Frontal cortex (tissue), 4 donors: Measurements from ENCODE around the gene ZNF33A. TPM values are rescaled to one million over a fixed set of nuclear protein-coding genes. Genes with fewer than 3 reads are reported as not detected.
"Not testable (repeated sequence)": the region's sequence is repeated elsewhere in the genome, so short reads cannot be mapped to it uniquely, and the experiment has no call there.

ENCODE experiments used
- DNase-seq, 2 donors: peaks; one replicate each; pipeline ENCODE4 v3.0.0; 2012; ENCODE audit warnings: low spot score in 2 of 2
- FAIRE-seq: peaks from 2 replicates; lab custom pipeline; 2012; peaks lifted over from hg19 to GRCh38; lab: Jason Lieb, UNC
- total RNA-seq: library from RNA; depleted of rRNA; stranded (reverse); fragments of >200 nt; gene quantifications from one replicate; pipeline ENCODE4 v1.2.3, GENCODE V29; 2014
- donor health status: control.
- donor health status: control.
- donor health status: control.

The ZNF33A gene
- 64.4 TPM for total RNA-seq

DNA sequence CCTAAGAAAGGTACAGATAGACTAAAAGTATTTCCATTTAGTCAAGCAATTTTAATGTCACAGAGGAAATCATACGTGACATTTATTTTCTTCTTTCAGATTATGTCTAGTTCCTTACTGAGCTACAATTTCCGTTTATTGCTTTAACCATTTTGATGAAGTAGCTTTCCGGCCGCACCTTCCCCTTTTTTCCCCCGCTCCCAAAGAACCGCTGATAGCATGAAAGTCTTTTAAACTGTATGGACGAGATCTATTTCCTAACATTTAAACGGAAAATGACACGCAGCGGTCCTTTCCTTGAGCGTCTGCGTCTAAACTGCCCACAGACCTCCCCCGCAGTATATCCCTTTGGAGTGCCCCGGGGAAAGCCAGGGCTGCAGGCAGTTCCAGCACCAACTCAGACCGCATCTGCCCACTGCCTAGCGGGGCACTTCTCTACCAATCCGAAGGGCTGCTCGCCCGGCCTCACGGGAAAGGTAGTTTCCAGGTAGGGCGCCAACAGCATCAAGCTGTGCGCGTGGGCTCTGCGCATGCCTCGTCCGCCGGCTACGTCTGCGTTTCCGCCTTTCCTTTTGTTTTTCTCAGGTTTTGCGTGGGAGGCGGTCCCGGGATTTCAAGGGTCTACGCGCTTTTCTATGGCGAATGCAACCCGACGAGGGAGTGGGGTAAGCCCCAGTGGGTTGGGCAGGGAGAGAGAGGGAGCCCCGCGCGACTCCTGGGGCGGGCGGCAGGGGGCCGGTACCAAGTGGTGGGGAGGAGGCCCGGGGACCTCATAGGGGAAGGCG, at the start of gene ZNF33A:
Gene ZNF33A, plus strand, starts transcription at position 557 of the 785 bp plus-strand sequence. CDS start 1,667 bp downstream, outside the sequence.
- FAIRE-seq, result no peak
- DNase-seq, result peak; percentile 64 to 71

DNA sequence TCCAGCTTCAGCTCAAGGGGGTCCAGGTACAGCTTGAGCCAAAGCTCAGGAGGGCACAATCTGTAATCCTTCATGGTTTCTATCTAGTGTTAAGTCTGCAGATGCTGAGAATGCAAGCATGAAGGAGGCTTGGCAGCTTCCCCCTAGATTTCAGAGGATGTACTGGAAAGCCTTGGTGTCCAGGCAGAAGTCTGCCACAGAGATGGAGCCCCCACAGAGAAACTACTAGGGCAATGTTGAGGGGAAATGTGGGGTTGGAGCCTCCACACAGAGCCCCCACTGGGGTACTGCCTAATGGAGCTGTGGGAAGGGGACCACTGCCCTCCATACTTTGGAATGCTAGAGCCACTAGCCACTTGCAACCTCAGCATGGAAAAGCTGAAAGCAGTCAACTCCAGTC, 45.5 kb upstream of the ZNF33A start:
- DNase-seq (no peak), FAIRE-seq (no peak)

DNA sequence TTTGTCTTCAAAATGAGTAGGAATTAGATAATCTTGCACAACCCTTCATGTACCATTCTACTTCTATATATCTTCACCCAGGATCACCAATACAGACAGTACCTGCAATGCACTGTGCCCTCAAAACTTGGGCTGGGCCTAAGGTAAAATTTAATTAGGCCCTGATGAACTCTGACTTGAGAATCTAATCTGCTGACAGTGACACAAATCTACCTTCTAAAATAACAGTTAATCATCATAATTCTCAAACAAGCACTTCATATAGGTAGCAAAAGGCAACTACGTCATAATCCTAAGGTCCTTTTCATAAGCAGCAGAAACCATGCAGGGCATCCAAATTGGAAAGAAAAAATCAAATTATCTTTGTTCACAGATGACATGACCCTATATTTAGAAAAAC, 38.1 kb upstream of the ZNF33A start:
- DNase-seq (no peak), FAIRE-seq (no peak)

- peak in 1 of 2 donors; percentile 5 for DNase-seq
- FAIRE-seq, result no peak
Observed at GRCh38 chr10:37975401-37975991, 35.0 kb upstream of the ZNF33A start.

GRCh38 chr10:37976091-37976879, 34.2 kb upstream of the ZNF33A start, which contains the start of gene ZNF25:
Gene ZNF25 (minus strand): TSS chr10:37976647. CDS start chr10:37971722, 4,925 bp downstream.
- peak; percentile 90 to 92 for DNase-seq
- peak; percentile 94 for FAIRE-seq

- DNase-seq, result peak in 1 of 2 donors; percentile 10
- no peak for FAIRE-seq
Observed at GRCh38 chr10:37976880-37977203, 33.6 kb upstream of the ZNF33A start.

DNA sequence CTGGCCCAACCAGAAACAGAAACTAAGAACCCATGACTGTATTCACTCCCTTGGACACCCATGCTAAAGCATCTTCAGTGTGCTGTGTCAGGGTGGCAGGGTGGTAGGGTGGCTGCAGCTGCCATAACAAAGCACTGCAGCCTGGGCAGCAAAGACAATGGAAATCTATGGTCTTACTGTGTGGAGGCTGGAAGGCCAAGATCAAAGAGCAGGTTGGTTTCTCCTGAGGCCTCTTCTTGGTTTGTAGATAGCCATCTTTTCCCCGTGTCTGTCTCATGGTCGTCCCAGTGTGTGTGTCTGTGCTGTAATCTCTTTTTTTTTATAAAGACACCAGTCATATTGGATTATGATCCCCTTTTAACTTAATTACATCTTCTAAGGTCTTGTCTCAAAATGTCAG, 18.8 kb upstream of the ZNF33A start:
- DNase-seq (no peak), FAIRE-seq (no peak)

GRCh38 chr10:37992083-37992482, 18.4 kb upstream of the ZNF33A start:
- DNase-seq, result no peak
- no peak for FAIRE-seq

- FAIRE-seq, DNase-seq: not testable (repeated sequence)
Observed at GRCh38 chr10:37998920-37999319, 11.6 kb upstream of the ZNF33A start.

DNA sequence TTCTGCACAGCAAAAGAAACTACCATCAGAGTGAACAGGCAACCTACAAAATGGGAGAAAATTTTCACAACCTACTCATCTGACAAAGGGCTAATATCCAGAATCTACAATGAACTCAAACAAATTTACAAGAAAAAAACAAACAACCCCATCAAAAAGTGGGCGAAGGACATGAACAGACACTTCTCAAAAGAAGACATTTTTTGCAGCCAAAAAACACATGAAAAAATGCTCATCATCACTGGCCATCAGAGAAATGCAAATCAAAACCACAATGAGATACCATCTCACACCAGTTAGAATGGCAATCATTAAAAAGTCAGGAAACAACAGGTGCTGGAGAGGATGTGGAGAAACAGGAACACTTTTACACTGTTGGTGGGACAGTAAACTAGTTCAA, 10.0 kb upstream of the ZNF33A start:
- DNase-seq, FAIRE-seq: not testable (repeated sequence)

DNA sequence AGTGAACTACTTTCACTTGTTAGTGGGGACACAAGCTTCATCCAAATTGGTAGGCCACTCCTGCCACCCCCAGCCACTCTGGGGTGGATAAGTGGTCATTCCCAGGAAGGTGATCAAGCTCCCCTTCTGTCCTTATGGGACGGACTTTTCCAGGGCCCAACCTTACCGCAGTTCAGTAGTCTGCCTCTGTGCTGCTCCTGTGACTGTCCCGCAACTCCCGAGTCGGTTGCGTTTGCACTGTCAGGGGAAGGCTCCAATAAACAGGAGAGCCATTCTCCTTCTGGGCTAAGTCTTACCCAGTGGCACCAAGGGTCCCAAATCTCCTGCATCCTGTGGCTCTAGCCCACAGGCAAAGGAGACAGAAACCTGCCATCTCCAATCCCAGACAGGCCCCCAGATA, 7.4 kb upstream of the ZNF33A start:
- no peak for DNase-seq
- FAIRE-seq, result no peak

GRCh38 chr10:38003588-38003987, 6.9 kb upstream of the ZNF33A start:
- FAIRE-seq (no peak), DNase-seq (no peak)

GRCh38 chr10:38007551-38007950, 2.9 kb upstream of the ZNF33A start:
- DNase-seq (no peak), FAIRE-seq (no peak)

DNA sequence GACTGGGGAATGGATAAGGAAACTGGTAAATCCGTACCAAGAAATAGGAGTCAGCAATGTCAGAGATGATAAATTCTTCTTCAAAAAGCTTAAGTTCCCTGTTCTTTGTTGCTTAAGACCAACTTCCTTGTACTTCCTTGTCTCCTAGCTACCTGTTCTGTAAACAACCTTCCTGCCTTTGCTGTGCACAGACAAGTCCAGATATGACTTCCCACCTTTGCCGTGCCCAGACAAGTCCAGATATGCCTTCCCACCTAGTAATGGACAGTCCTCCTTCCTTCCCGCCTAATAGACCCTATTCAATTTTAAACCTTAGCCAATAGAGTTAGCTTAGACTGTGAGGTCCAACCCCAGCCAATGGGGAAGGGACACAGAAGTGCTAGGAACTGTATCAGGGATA, 2.5 kb upstream of the ZNF33A start:
- FAIRE-seq, result no peak
- no peak for DNase-seq

- FAIRE-seq (no peak), DNase-seq (no peak)
Observed at GRCh38 chr10:38016354-38016753, 5.9 kb downstream of the ZNF33A start.

DNA sequence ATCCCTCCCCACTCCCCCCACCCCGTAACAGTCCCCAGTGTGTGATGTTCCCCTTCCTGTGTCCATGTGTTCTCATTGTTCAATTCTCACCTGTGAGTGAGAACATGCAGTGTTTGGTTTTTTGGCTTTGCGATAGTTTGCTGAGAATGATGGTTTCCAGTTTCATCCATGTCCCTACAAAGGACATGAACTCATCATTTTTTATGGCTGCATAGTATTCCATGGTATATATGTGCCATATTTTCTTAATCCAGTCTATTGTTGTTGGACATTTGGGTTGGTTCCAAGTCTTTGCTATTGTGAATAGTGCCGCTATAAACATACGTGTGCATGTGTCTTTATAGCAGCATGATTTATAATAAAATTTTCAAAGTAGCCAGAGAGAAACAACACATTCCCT, 8.6 kb downstream of the ZNF33A start:
- not testable (repeated sequence) for DNase-seq, FAIRE-seq

- no peak for DNase-seq
- no peak for FAIRE-seq
Observed at GRCh38 chr10:38025283-38025682, 14.8 kb downstream of the ZNF33A start.

GRCh38 chr10:38027986-38028385, 17.5 kb downstream of the ZNF33A start:
- FAIRE-seq (no peak), DNase-seq (no peak)

- DNase-seq (no peak), FAIRE-seq (no peak)
Observed at GRCh38 chr10:38032886-38033285, 22.4 kb downstream of the ZNF33A start.

DNA sequence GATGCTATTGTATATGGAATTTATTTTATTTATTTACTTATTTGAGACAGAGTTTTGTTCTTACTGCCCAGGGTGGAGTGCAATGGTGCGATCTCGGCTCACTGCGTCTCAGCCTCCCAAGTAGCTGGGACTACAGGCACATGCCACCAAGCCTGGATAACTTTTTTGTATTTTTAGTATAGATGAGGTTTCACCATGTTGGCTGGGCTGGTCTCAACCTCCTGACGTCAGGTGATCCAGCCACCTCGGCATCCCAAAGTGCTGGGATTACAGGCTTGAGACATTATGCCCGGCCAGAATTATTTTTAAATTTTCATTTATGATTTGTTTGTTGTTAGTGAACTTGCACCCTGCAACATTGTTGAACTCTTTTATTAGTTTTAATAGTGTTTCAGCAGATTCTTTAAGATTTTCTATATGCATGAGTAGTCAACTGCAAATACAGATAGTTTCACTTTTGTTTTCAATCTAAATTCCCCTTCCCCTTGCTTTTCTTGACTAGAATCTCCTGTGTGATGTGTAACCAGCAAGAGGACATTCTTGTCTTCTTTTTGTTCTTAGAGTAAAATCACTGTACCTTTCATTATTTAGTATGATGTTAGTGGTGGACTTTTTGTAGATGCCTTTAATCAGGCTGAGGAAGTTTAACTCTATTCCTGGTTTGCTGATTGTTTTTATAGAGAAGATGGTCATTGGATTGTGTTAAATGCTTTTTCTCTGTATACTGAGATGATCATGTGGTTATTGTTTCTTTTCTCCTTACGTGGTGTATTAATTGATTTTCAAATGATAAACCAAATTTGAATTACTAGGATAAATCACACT, 27.8 kb downstream of the ZNF33A start:
- no peak for FAIRE-seq
- DNase-seq, result no peak
